Mesothelial cell of epicardium (in vitro differentiated cells): ENCODE measurements around the gene P4HB. TPM values are rescaled to one million over a fixed set of nuclear protein-coding genes. Genes with fewer than 3 reads are reported as not detected.

Source experiments
- DNase-seq, 2 experiments: peaks; one replicate each; pipeline ENCODE4 v3.0.0; 2021; ENCODE audit warnings: low spot score in 2 of 2; ENCODE audit not compliant: unreplicated experiment in 2 of 2
- H3K27ac Mint-ChIP-seq: 2 replicates; pipeline ENCODE4 v1.8.0; 2021; ENCODE audit warnings: mixed read lengths
- H3K27me3 Mint-ChIP-seq: 2 replicates; pipeline ENCODE4 v1.8.0; 2021; ENCODE audit warnings: low read depth, mixed read lengths
- H3K36me3 Mint-ChIP-seq: 2 replicates; pipeline ENCODE4 v1.8.0; 2021; ENCODE audit warnings: mixed read lengths
- H3K4me1 Mint-ChIP-seq: 2 replicates; pipeline ENCODE4 v1.8.0; 2021; ENCODE audit warnings: mixed read lengths
- H3K4me3 Mint-ChIP-seq: 2 replicates; pipeline ENCODE4 v1.8.0; 2021; ENCODE audit warnings: mild to moderate bottlenecking, moderate library complexity, mixed read lengths
- H3K9me3 Mint-ChIP-seq: 2 replicates; pipeline ENCODE4 v1.8.0; 2021; ENCODE audit warnings: mixed read lengths
- CTCF ChIP-seq: fragments of 200-600 bp; sonication (generic); IDR thresholded peaks from one replicate; pipeline ENCODE4 v1.5.0; 2021; ENCODE audit warnings: antibody characterized with exemption; ENCODE audit not compliant: unreplicated experiment
- total RNA-seq: library from RNA; stranded (reverse); gene quantifications from 3 replicates; pipeline ENCODE4 v1.2.1, GENCODE V29; 2021

The P4HB gene
- total RNA-seq, 1 donor from 2014 or later, result 433 TPM

DNA sequence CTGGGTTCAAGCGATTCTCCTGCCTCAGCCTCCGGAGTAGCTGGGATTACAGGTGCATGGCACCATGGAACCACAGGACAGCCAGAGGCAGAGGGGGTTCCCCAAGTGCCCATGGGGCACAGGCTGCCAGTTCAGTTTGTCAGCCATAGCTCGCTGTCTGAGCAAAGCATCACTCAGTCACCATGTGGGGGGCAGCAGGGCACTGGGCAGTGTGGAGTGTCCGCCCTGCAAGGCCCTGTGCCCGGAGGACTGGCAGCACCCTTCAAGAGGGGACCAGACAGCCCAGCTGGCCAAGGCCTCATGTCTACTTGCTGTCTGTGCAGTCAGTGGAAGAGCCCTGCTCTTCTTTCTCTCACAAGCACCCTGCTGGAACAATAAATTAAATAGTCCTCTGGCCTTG, 24.6 kb upstream of the P4HB start:
- peaks cover 1% of the 10 kb centered on the region for H3K4me1 Mint-ChIP-seq
- H3K27ac Mint-ChIP-seq, result peak overlapping the region; percentile 25
- no peak for DNase-seq

GRCh38 chr17:81884520-81884919, 24.2 kb upstream of the P4HB start:
- DNase-seq, result no peak
- no peak overlapping the region for H3K4me3 Mint-ChIP-seq
- H3K36me3 Mint-ChIP-seq, result peaks cover 45% of the 10 kb centered on the region
- peak overlapping the region; percentile 25 for H3K27ac Mint-ChIP-seq
- H3K27me3 Mint-ChIP-seq, result no peaks in the 10 kb centered on the region
- no peaks in the 10 kb centered on the region for H3K9me3 Mint-ChIP-seq
- H3K4me1 Mint-ChIP-seq, result no peaks in the 10 kb centered on the region
- no peak for TF ChIP-seq CTCF

More for the DNA sequence above, 24.6 kb upstream of the P4HB start:
- no peak overlapping the region for H3K4me3 Mint-ChIP-seq
- peaks cover 42% of the 10 kb centered on the region for H3K36me3 Mint-ChIP-seq
- TF ChIP-seq CTCF, result no peak
- no peaks in the 10 kb centered on the region for H3K27me3 Mint-ChIP-seq
- H3K9me3 Mint-ChIP-seq, result no peaks in the 10 kb centered on the region

DNA sequence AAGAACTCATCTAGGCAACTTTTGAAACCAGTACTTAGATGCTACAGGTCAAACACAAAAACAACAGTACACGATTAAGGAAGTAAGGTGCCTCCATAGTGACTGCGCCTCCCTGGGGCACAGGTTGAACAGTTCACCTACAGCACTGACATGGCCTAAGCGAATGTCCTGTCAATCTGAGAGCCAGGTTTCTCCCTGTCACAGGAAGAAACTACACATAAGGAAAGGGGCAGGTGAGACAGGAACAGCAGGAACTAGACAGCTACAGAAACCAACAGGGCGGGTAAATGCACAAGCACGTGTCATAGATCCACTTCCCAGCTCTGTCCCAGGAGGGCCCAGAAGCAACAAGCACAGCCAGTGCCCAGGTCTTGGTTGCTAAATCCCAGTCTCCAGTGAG, 18.8 kb upstream of the P4HB start:
- no peak for TF ChIP-seq CTCF
- Mint-ChIP-seq H3K9me3 (no peaks in the 10 kb centered on the region), H3K4me1 (no peaks in the 10 kb centered on the region), H3K36me3 (peaks cover 32% of the 10 kb centered on the region), H3K27me3 (no peaks in the 10 kb centered on the region), H3K27ac (no peak overlapping the region), H3K4me3 (no peak overlapping the region)
- DNase-seq, result no peak

GRCh38 chr17:81878294-81878693, 18.0 kb upstream of the P4HB start:
- H3K9me3 Mint-ChIP-seq, result no peaks in the 10 kb centered on the region
- H3K27me3 Mint-ChIP-seq, result no peaks in the 10 kb centered on the region
- no peaks in the 10 kb centered on the region for H3K4me1 Mint-ChIP-seq
- H3K27ac Mint-ChIP-seq, result no peak overlapping the region
- H3K36me3 Mint-ChIP-seq, result peaks cover 30% of the 10 kb centered on the region
- DNase-seq, result no peak
- TF ChIP-seq CTCF, result no peak
- no peak overlapping the region for H3K4me3 Mint-ChIP-seq

DNA sequence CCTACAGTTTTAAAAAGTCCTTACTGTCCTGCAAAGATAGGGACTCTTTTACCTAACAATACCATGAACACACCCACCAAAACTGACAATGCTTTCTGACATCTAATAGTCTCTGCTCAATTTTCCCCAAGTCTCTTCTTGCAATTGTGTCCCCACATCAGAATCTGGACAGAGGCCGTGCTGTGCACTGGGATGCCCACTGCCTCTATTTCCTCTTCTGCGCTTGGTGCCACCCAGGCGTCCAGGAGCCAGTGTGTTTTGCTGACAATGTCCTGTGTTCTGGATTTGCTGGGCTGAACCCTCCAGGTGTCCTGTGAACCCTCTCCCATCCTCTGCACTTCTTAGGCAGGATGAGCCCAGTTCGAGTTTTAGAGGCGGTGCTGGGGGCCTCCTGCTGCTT, 17.2 kb upstream of the P4HB start:
- Mint-ChIP-seq H3K36me3 (peaks cover 28% of the 10 kb centered on the region), H3K9me3 (no peaks in the 10 kb centered on the region), H3K27me3 (no peaks in the 10 kb centered on the region), H3K27ac (no peak overlapping the region), H3K4me3 (no peak overlapping the region), H3K4me1 (peaks cover 4% of the 10 kb centered on the region)
- TF ChIP-seq CTCF, result no peak
- DNase-seq, result no peak
